ENCODE measurements around the gene MC1R. TPM values are rescaled to one million over a fixed set of nuclear protein-coding genes. Genes with fewer than 3 reads are reported as not detected.

The MC1R gene
- total RNA-seq, 1 donor from 2014 or later, result 5.5 TPM

DNA sequence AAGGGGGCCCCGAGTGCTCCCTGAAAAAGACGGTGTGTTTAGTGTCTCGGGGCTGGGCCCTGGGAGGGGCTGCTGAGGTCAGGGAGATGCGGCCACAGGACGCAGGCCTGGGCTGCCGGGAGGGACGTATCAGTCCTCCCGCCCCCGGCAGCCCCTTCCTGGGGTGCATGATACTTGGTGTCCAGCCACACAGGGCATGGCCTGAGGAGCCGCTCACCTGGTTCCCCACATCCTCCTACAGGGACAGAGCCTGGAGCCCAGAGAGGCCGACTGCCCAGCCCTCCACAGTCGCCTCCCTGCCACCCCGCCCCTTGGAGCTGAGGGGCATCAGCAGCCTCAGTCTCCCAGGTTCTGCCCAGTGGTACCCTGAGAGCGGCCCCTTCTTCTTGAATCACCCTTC is 17.8 kb downstream of the MC1R start:
- intact Hi-C loops (cut with micrococcal nuclease), result no loop called here
- H3K4me1 Mint-ChIP-seq (ENCODE audit: low read depth), result no peaks in the 10 kb centered on the region
- no peak overlapping the region for H3K27ac Mint-ChIP-seq
- DNase-seq (ENCODE audit: low spot score), result no peak
- H3K9me3 Mint-ChIP-seq, result no peaks in the 10 kb centered on the region
- H3K36me3 Mint-ChIP-seq (ENCODE audit: low read depth), result no peaks in the 10 kb centered on the region
- H3K4me3 Mint-ChIP-seq, result no peak overlapping the region
- H3K27me3 Mint-ChIP-seq (ENCODE audit: insufficient read depth), result peaks cover 5% of the 10 kb centered on the region

- no peaks in the 10 kb centered on the region for H3K4me1 Mint-ChIP-seq (ENCODE audit: low read depth)
- H3K27me3 Mint-ChIP-seq (ENCODE audit: insufficient read depth), result peaks cover 5% of the 10 kb centered on the region
- DNase-seq (ENCODE audit: low spot score), result no peak
- intact Hi-C loops (cut with micrococcal nuclease), result no loop called here
- no peak overlapping the region for H3K4me3 Mint-ChIP-seq
- H3K9me3 Mint-ChIP-seq, result no peaks in the 10 kb centered on the region
- H3K27ac Mint-ChIP-seq, result no peak overlapping the region
- H3K36me3 Mint-ChIP-seq (ENCODE audit: low read depth), result no peaks in the 10 kb centered on the region
Measured at GRCh38 chr16:89936981-89937380, 18.3 kb downstream of the MC1R start.

DNA sequence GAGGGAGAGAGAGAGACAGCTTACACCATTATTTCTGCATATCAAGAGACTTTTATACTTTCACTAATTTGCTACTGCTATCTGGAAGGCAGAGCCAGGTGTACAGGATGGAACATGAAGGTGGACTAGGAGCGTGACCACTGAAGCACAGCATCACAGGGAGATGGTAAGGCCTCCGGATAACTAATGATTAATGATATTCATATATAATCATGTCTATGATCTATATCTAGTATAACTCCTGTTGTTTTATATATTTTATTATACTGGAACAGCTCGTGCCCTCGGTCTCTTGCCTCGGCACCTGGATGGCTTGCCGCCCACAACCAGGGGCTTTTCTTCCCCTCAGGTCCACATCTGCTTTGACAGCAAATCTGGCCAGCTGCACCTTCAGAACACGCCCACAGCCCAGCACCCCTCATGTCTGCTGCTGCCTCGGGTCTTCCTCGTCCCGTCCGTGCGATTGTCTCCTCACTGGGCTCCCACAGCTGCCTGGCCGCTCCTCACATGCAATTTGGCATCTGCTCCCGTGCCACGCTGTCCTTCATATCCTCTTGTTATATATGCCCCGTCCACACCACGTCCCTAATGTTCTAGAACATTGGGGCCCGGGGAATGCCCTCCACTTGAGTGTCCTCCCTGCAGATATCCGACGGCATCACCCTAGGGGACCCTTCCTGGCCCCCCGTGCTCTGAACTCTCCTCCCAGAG is 19.7 kb downstream of the MC1R start:
- intact Hi-C loops (cut with micrococcal nuclease), result no loop called here
- Mint-ChIP-seq H3K4me3 (no peak overlapping the region), H3K4me1 (ENCODE audit: low read depth) (no peaks in the 10 kb centered on the region), H3K36me3 (ENCODE audit: low read depth) (no peaks in the 10 kb centered on the region), H3K27ac (no peak overlapping the region), H3K27me3 (ENCODE audit: insufficient read depth) (peaks cover 8% of the 10 kb centered on the region), H3K9me3 (no peaks in the 10 kb centered on the region)
- DNase-seq (ENCODE audit: low spot score), result no peak

DNA sequence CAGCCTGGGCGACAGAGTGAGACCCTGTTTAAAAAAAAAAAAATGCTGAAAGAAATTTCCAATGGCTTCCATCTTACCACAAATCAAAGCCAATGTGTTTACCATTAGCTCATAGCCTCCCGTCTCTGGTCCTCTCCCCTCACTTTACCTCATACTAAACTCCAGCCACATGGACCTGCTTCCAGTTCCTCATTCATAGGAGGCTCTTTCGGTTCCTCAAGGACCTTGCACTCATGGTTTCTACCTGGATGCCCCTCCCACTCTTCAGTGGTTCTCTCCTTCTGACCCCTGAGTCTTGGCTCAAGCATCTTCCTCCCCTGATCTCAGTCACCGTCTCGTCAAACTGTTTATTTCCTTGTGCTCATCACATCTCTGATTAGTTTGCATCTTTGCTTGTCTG is 26.1 kb downstream of the MC1R start:
- intact Hi-C loops (cut with micrococcal nuclease), result no loop called here

DNA sequence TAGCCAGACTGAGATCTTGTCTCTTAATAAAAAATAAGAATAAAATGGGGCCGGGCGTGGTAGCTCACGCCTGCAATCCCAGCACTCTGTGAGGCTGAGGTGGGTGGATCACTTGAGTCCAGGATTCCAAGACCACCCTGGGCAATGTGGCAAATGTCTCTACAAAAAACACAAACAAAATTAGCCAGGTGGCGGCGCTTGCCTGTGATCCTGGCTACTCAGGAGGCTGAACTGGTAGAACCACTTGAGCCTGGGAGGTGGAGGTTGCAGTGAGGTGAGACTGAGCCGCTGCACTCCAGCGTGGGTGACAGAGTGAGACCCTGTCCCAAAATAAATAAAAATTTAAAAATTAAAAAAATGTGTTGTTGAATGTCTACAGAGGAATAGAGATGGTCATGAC is 27.0 kb downstream of the MC1R start:
- H3K27ac Mint-ChIP-seq, result no peak overlapping the region
- H3K9me3 Mint-ChIP-seq, result no peaks in the 10 kb centered on the region
- intact Hi-C loops (cut with micrococcal nuclease), result no loop called here
- DNase-seq (ENCODE audit: low spot score), result no peak
- H3K4me1 Mint-ChIP-seq (ENCODE audit: low read depth), result no peaks in the 10 kb centered on the region
- H3K4me3 Mint-ChIP-seq, result no peak overlapping the region
- H3K27me3 Mint-ChIP-seq (ENCODE audit: insufficient read depth), result peaks cover 46% of the 10 kb centered on the region
- no peaks in the 10 kb centered on the region for H3K36me3 Mint-ChIP-seq (ENCODE audit: low read depth)

More for the DNA sequence above, 26.1 kb downstream of the MC1R start:
- no peak overlapping the region for H3K4me3 Mint-ChIP-seq
- no peaks in the 10 kb centered on the region for H3K9me3 Mint-ChIP-seq
- H3K27ac Mint-ChIP-seq, result no peak overlapping the region
- H3K4me1 Mint-ChIP-seq (ENCODE audit: low read depth), result no peaks in the 10 kb centered on the region
- DNase-seq (ENCODE audit: low spot score), result no peak
- H3K36me3 Mint-ChIP-seq (ENCODE audit: low read depth), result no peaks in the 10 kb centered on the region
- peaks cover 45% of the 10 kb centered on the region for H3K27me3 Mint-ChIP-seq (ENCODE audit: insufficient read depth)

DNA sequence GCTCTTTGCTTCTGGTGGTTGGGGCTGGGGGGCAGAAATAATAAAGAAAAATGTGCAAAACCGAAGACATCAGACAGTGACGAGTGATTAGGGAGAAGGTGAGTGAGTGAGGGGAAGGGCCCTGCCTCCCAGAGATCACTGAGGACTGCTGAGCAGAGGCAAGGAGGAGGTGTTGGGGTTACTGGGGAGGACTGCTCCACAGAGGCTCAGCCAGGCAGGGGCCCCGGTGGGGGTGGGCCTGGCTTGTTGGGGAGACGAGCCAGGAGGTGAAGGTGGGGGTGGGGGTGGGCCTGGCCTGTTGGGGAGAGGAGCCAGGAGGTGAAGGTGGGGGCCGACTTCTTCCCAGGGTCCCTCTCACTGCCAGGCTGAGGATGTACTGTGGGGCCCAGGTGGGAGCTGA is 27.9 kb downstream of the MC1R start:
- intact Hi-C loops (cut with micrococcal nuclease), result no loop called here
- Mint-ChIP-seq H3K4me1 (ENCODE audit: low read depth) (no peaks in the 10 kb centered on the region), H3K27me3 (ENCODE audit: insufficient read depth) (peaks cover 46% of the 10 kb centered on the region)

GRCh38 chr16:89949121-89949742 is 30.6 kb downstream of the MC1R start:
- intact Hi-C loops (cut with micrococcal nuclease), result no loop called here
- Mint-ChIP-seq H3K4me3 (peak overlapping the region; percentile 84), H3K4me1 (ENCODE audit: low read depth) (no peaks in the 10 kb centered on the region), H3K27ac (no peak overlapping the region), H3K27me3 (ENCODE audit: insufficient read depth) (peaks cover 35% of the 10 kb centered on the region), H3K9me3 (no peaks in the 10 kb centered on the region), H3K36me3 (ENCODE audit: low read depth) (no peaks in the 10 kb centered on the region)
- no peak for DNase-seq (ENCODE audit: low spot score)

More for the DNA sequence above, 27.9 kb downstream of the MC1R start:
- Mint-ChIP-seq H3K9me3 (no peaks in the 10 kb centered on the region), H3K27ac (no peak overlapping the region), H3K36me3 (ENCODE audit: low read depth) (no peaks in the 10 kb centered on the region), H3K4me3 (no peak overlapping the region)
- DNase-seq (ENCODE audit: low spot score), result no peak

- DNase-seq (ENCODE audit: low spot score), result no peak
- no peak overlapping the region for H3K27ac Mint-ChIP-seq
- H3K36me3 Mint-ChIP-seq (ENCODE audit: low read depth), result no peaks in the 10 kb centered on the region
- peaks cover 32% of the 10 kb centered on the region for H3K27me3 Mint-ChIP-seq (ENCODE audit: insufficient read depth)
- H3K4me3 Mint-ChIP-seq, result peak overlapping the region; percentile 84
- no peaks in the 10 kb centered on the region for H3K9me3 Mint-ChIP-seq
- H3K4me1 Mint-ChIP-seq (ENCODE audit: low read depth), result no peaks in the 10 kb centered on the region
- intact Hi-C loops (cut with micrococcal nuclease), result loop anchor here (2.0 kb wide), 1 partner anchor 23 kb away; no protein-coding TSS in a partner anchor
Measured at GRCh38 chr16:89949756-89950155, 31.1 kb downstream of the MC1R start.

DNA sequence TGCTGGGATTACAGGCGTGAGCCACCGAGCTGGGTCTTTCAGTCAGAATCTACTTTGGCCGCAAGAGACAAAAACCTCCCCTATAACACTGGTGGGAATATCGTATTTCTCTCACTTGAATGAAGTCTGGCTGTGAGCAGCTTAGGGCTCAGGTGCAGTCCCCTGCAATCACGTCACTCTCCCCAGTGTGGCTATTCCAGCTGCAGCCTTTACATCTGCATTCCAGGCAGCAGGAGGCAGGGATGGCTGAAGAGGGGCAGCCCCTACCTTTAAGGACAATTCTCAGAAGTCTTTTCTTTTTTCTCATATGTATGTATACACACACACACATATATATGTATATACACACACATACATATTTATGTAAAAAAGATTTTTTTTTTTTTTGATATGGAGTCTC is 32.8 kb downstream of the MC1R start:
- no peaks in the 10 kb centered on the region for H3K4me1 Mint-ChIP-seq (ENCODE audit: low read depth)
- H3K4me3 Mint-ChIP-seq, result no peak overlapping the region
- H3K9me3 Mint-ChIP-seq, result no peaks in the 10 kb centered on the region
- peaks cover 2% of the 10 kb centered on the region for H3K36me3 Mint-ChIP-seq (ENCODE audit: low read depth)
- no peak for DNase-seq (ENCODE audit: low spot score)
- intact Hi-C loops (cut with micrococcal nuclease), result loop anchor here (2.0 kb wide), 1 partner anchor 21 kb away; no protein-coding TSS in a partner anchor
- H3K27me3 Mint-ChIP-seq (ENCODE audit: insufficient read depth), result peaks cover 19% of the 10 kb centered on the region
- H3K27ac Mint-ChIP-seq, result no peak overlapping the region

- Mint-ChIP-seq H3K4me1 (ENCODE audit: low read depth) (no peaks in the 10 kb centered on the region), H3K4me3 (no peak overlapping the region), H3K27me3 (ENCODE audit: insufficient read depth) (peaks cover 15% of the 10 kb centered on the region), H3K36me3 (ENCODE audit: low read depth) (peaks cover 2% of the 10 kb centered on the region), H3K9me3 (no peaks in the 10 kb centered on the region), H3K27ac (no peak overlapping the region)
- no peak for DNase-seq (ENCODE audit: low spot score)
- intact Hi-C loops (cut with micrococcal nuclease), result no loop called here
Measured at GRCh38 chr16:89952049-89952448, 33.4 kb downstream of the MC1R start.

DNA sequence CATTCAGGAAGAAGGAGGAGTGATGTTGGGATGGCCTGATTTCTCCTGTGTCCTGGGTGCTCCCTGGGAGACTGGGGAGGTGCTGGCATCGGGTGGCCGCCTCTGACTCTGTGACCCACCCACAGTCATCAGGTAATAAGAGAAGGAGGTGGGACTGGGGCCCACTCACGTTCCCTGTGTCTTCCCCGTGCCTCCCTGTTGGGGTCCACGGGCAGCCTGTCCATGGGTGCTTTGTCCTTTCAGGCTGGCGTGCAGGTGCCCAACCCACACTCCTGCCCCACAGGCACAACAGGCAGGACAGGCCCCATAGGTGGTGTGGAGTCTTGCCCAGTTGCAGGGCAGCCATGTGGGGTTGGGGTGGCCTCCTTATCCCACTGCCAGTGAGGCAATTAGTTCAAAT is 33.9 kb downstream of the MC1R start:
- DNase-seq (ENCODE audit: low spot score), result no peak
- peak overlapping the region; percentile 22 for H3K4me3 Mint-ChIP-seq
- H3K9me3 Mint-ChIP-seq, result no peaks in the 10 kb centered on the region
- H3K27me3 Mint-ChIP-seq (ENCODE audit: insufficient read depth), result peaks cover 10% of the 10 kb centered on the region
- no peaks in the 10 kb centered on the region for H3K4me1 Mint-ChIP-seq (ENCODE audit: low read depth)
- peaks cover 2% of the 10 kb centered on the region for H3K36me3 Mint-ChIP-seq (ENCODE audit: low read depth)
- H3K27ac Mint-ChIP-seq, result no peak overlapping the region
- intact Hi-C loops (cut with micrococcal nuclease), result no loop called here

- H3K9me3 Mint-ChIP-seq, result no peaks in the 10 kb centered on the region
- no peak for DNase-seq (ENCODE audit: low spot score)
- H3K4me1 Mint-ChIP-seq (ENCODE audit: low read depth), result no peaks in the 10 kb centered on the region
- no peak overlapping the region for H3K27ac Mint-ChIP-seq
- no peak overlapping the region for H3K4me3 Mint-ChIP-seq
- intact Hi-C loops (cut with micrococcal nuclease), result no loop called here
- H3K27me3 Mint-ChIP-seq (ENCODE audit: insufficient read depth), result peaks cover 4% of the 10 kb centered on the region
- H3K36me3 Mint-ChIP-seq (ENCODE audit: low read depth), result peaks cover 10% of the 10 kb centered on the region
Measured at GRCh38 chr16:89953671-89954406, 35.2 kb downstream of the MC1R start.

- Mint-ChIP-seq H3K9me3 (no peaks in the 10 kb centered on the region), H3K4me3 (no peak overlapping the region), H3K27me3 (ENCODE audit: insufficient read depth) (peaks cover 4% of the 10 kb centered on the region), H3K4me1 (ENCODE audit: low read depth) (no peaks in the 10 kb centered on the region), H3K36me3 (ENCODE audit: low read depth) (peaks cover 11% of the 10 kb centered on the region), H3K27ac (no peak overlapping the region)
- intact Hi-C loops (cut with micrococcal nuclease), result no loop called here
- no peak for DNase-seq (ENCODE audit: low spot score)
Measured at GRCh38 chr16:89954462-89954861, 35.8 kb downstream of the MC1R start.
